ENCODE data around the gene CRYZL1. TPM values are rescaled to one million over a fixed set of nuclear protein-coding genes. Genes with fewer than 3 reads are reported as not detected.
A peak's percentile ranks its signal among the peaks of the same experiment; 100 is the strongest.

Gene CRYZL1
- total RNA-seq, 1 donor from 2014 or later: 32.2 TPM

GRCh38 chr21:33557447-33557846, 84.1 kb downstream of the CRYZL1 start:
- H3K27me3 Mint-ChIP-seq (ENCODE audit: unreplicated experiment): peaks cover 7% of the 10 kb centered on the region
- H3K27ac Mint-ChIP-seq (ENCODE audit: unreplicated experiment): no peak overlapping the region
- no peaks in the 10 kb centered on the region for H3K9me3 Mint-ChIP-seq (ENCODE audit: unreplicated experiment)
- DNase-seq (ENCODE audit: low spot score): no peak
- H3K36me3 Mint-ChIP-seq (ENCODE audit: low read depth, unreplicated experiment): peaks cover 61% of the 10 kb centered on the region
- no peak overlapping the region for H3K4me3 Mint-ChIP-seq (ENCODE audit: unreplicated experiment)
- TF ChIP-seq CTCF (IDR thresholded peaks at IDR 0.05; ENCODE audit: unreplicated experiment): no peak
- no peaks in the 10 kb centered on the region for H3K4me1 Mint-ChIP-seq (ENCODE audit: unreplicated experiment)

GRCh38 chr21:33554982-33555344, 86.6 kb downstream of the CRYZL1 start:
- H3K27me3 Mint-ChIP-seq (ENCODE audit: unreplicated experiment): peaks cover 8% of the 10 kb centered on the region
- H3K36me3 Mint-ChIP-seq (ENCODE audit: low read depth, unreplicated experiment): peaks cover 57% of the 10 kb centered on the region
- no peak for TF ChIP-seq CTCF (IDR thresholded peaks at IDR 0.05; ENCODE audit: unreplicated experiment)
- no peak overlapping the region for H3K27ac Mint-ChIP-seq (ENCODE audit: unreplicated experiment)
- no peaks in the 10 kb centered on the region for H3K4me1 Mint-ChIP-seq (ENCODE audit: unreplicated experiment)
- no peak for DNase-seq (ENCODE audit: low spot score)
- H3K9me3 Mint-ChIP-seq (ENCODE audit: unreplicated experiment): no peaks in the 10 kb centered on the region
- no peak overlapping the region for H3K4me3 Mint-ChIP-seq (ENCODE audit: unreplicated experiment)

DNA sequence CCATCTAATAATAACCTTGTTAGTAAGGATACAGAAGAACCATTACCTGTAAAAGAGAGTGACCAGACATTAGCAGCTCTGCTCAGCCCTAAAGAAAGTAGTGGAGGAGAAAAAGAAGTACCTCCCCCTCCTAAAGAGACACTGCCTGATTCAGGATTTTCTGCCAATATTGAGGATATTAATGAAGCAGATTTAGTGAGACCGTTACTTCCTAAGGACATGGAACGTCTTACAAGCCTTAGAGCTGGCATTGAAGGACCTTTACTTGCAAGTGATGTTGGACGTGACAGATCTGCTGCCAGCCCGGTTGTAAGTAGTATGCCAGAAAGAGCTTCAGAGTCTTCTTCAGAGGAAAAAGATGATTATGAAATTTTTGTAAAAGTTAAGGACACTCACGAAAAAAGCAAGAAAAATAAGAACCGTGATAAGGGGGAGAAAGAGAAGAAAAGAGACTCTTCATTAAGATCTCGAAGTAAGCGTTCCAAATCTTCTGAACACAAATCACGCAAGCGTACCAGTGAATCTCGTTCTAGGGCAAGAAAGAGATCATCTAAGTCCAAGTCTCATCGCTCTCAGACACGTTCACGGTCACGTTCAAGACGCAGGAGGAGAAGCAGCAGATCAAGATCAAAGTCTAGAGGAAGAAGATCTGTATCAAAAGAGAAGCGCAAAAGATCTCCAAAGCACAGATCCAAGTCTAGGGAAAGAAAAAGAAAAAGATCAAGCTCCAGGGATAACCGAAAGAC, 87.1 kb downstream of the CRYZL1 start:
- Mint-ChIP-seq H3K4me1 (ENCODE audit: unreplicated experiment) (no peaks in the 10 kb centered on the region), H3K27me3 (ENCODE audit: unreplicated experiment) (peaks cover 7% of the 10 kb centered on the region), H3K9me3 (ENCODE audit: unreplicated experiment) (no peaks in the 10 kb centered on the region), H3K4me3 (ENCODE audit: unreplicated experiment) (no peak overlapping the region), H3K36me3 (ENCODE audit: low read depth, unreplicated experiment) (peaks cover 58% of the 10 kb centered on the region), H3K27ac (ENCODE audit: unreplicated experiment) (no peak overlapping the region)
- TF ChIP-seq CTCF (IDR thresholded peaks at IDR 0.05; ENCODE audit: unreplicated experiment): no peak
- DNase-seq (ENCODE audit: low spot score): no peak

DNA sequence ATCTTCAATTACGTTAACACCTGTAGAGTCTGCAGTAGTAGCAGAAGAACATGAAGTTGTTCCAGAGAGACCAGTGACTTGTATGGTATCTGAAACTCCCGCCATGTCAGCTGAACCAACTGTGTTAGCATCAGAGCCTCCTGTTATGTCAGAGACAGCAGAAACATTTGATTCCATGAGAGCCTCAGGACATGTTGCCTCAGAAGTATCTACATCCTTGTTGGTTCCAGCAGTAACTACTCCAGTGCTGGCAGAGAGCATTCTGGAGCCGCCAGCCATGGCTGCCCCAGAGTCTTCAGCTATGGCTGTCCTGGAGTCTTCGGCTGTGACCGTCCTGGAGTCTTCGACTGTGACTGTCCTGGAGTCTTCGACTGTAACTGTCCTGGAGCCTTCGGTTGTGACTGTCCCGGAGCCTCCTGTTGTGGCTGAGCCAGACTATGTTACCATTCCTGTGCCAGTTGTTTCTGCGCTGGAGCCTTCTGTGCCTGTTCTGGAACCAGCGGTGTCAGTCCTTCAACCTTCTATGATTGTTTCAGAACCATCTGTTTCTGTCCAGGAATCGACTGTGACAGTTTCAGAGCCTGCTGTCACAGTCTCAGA, 88.4 kb downstream of the CRYZL1 start:
- Mint-ChIP-seq H3K27me3 (ENCODE audit: unreplicated experiment) (peaks cover 7% of the 10 kb centered on the region), H3K4me1 (ENCODE audit: unreplicated experiment) (no peaks in the 10 kb centered on the region), H3K36me3 (ENCODE audit: low read depth, unreplicated experiment) (peaks cover 56% of the 10 kb centered on the region), H3K9me3 (ENCODE audit: unreplicated experiment) (no peaks in the 10 kb centered on the region), H3K27ac (ENCODE audit: unreplicated experiment) (no peak overlapping the region), H3K4me3 (ENCODE audit: unreplicated experiment) (peak overlapping the region; percentile 52)
- TF ChIP-seq CTCF (IDR thresholded peaks at IDR 0.05; ENCODE audit: unreplicated experiment): no peak
- no peak for DNase-seq (ENCODE audit: low spot score)

Measured in endothelial cell (in vitro differentiated cells).